ENCODE measurements around the gene KCNK16.

KCNK16 gene

DNA sequence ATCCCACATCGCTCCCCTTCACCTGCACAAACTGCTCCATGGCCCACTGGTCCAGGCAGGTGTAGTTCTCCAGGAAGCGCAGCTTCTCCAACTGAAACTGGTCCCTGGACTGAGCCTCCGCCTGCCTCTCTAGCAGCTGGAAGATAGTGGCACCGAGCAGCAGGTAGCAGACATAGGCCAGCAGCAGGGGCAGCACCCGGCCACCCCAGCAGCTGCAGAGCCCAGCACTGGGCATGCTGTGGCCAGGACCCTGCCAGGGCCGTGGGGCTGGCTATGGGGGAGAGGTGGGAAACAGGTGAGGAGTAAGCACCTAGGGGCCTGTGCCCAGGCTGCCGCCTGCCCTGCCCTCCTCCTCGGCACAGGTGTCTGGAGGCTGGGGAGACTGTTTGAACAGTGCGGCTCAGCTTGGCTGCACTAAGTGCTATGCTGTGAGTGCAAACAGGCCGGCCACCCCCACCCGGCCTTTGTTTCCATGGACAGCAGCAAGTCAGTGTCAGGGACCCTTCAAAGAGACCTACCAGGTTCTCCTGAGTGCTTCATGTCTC lies at the start of gene KCNK16:
TSS of gene KCNK16 (minus strand) at position 397 of the 545 bp plus-strand sequence. CDS start at position 235, 162 bp downstream.
- no peak for DNase-seq

GRCh38 chr6:39370390-39370789 lies 47.9 kb upstream of the KCNK16 start:
- DNase-seq: no peak

DNA sequence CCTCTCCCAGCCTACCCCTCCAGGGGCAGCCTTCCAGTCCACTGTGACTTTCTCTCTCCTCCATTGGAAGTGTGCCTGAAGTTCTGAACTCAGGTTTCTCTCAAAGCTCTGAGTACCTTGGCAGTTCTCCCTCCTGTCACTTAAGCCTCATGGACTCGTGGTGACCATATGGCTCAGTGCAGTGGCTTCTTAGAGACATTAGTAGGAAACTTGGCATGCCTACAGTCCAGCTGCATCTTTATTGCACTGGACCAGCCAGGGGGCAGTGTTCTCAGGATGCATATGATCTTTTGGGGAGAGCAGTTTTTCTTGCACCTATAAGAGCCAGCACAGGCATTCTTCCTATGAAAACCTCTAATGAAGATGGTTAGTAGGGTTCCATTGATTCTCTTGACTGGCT lies 47.5 kb upstream of the KCNK16 start:
- no peak for DNase-seq

DNA sequence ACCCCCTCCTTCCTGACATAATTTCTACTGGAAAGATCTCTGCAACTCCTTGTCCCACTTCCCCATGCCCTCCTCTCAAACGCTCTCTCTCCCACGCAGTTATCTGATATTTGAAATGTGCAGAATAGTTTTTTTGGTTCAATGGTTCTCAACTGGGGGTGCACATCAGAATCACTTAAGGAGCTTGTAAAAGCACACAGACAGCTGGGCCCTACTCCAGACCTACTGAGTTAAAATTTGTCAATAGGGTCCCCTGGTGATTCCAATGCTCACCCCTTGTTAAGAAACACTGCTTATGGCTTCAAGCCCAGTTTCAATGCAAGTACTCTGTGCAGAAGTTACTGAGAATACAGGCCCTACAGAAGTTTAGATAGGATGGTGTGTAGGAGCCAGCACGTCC lies 45.2 kb upstream of the KCNK16 start:
- no peak for DNase-seq

- no peak for DNase-seq
These were observed 44.6 kb upstream of the KCNK16 start for GRCh38 chr6:39366931-39367618.

GRCh38 chr6:39365281-39366074 lies 43.0 kb upstream of the KCNK16 start:
- DNase-seq: no peak

- no peak for DNase-seq
These were observed 40.8 kb upstream of the KCNK16 start for GRCh38 chr6:39363280-39363679.

GRCh38 chr6:39362487-39362865 lies 40.0 kb upstream of the KCNK16 start:
- no peak for DNase-seq

- peak; percentile 25 for DNase-seq
These were observed 39.4 kb upstream of the KCNK16 start for GRCh38 chr6:39361657-39362486.

DNA sequence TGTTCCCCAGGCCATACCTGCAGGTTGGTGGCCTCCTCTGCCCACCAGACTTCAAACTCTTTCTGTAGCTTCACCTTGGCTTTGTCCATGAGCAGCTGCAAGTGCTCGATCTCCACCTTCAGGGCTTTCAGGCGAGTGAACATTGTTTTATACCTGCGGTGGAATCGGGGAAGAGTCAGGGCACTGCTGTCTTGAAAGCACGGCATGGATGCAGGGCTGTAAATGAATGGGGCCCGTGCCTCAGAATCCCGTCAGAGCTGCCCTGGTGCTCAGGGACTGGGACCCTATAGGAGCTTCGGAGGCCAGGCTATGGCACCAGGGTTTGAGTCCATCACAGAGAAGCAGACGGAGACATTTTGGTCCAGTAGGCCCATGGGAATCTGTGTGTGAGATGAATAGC lies 37.9 kb upstream of the KCNK16 start:
- no peak for DNase-seq

DNA sequence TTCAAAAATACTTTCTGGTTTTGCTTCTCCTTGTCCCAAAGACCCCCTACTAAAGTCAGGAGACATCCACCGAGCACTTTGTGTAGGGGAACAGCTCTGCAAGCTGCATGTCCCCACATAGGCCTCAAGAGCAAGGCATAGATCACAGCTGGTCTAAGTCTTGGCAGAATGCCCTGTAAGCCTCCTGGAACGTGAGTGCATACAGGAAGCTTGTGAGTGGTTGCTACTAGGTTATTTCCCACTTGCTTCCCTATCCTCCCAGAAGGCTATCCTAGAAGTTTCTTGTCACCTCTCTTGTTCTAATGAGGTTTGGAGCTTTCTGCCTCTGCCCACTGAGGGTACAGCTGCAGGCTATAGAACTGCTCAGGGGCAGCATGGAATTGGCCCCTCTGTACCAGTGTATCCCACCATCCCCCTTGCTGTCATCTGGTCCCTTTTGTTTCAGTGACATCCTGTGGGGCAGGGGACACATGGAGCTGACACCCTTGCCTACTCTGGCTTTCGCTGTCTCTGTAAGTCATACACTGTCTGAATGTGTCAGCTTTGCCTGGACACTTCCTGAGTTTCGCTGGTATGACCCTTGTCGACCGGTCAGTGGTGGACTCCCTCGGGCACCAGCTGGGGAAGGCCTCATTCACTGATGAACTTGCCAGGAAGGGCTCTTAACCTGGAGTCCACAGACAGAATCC lies 35.6 kb upstream of the KCNK16 start:
- DNase-seq: no peak

GRCh38 chr6:39353698-39354315 lies 31.3 kb upstream of the KCNK16 start:
- no peak for DNase-seq

- no peak for DNase-seq
These were observed 28.4 kb upstream of the KCNK16 start for GRCh38 chr6:39350723-39351505.

DNA sequence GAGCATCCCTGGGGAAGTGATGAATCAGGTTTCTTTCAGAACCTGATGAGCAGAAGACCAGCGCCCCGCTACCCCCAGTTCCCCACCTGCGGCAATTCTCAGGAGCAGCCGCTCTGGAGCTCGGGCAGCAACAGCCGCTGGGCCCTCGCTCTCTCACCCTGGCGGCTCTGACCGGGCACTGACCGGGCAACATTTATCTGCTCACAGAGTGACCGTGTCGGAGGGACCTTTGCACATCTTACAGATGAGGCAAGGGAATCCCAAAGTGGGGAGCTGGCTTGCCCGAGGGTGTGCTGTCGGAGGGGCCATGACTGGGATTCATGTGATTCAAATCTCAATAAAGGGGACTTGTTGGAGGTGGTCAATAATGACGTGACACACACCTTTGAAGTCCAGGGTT lies 26.2 kb upstream of the KCNK16 start:
- DNase-seq: no peak

GRCh38 chr6:39347906-39348585 lies 25.5 kb upstream of the KCNK16 start:
- peak; percentile 38 for DNase-seq

GRCh38 chr6:39347206-39347605 lies 24.7 kb upstream of the KCNK16 start:
- no peak for DNase-seq

GRCh38 chr6:39344821-39345280 lies 22.3 kb upstream of the KCNK16 start:
- no peak for DNase-seq

- no peak for DNase-seq
These were observed 20.9 kb upstream of the KCNK16 start for GRCh38 chr6:39343396-39343870.

DNA sequence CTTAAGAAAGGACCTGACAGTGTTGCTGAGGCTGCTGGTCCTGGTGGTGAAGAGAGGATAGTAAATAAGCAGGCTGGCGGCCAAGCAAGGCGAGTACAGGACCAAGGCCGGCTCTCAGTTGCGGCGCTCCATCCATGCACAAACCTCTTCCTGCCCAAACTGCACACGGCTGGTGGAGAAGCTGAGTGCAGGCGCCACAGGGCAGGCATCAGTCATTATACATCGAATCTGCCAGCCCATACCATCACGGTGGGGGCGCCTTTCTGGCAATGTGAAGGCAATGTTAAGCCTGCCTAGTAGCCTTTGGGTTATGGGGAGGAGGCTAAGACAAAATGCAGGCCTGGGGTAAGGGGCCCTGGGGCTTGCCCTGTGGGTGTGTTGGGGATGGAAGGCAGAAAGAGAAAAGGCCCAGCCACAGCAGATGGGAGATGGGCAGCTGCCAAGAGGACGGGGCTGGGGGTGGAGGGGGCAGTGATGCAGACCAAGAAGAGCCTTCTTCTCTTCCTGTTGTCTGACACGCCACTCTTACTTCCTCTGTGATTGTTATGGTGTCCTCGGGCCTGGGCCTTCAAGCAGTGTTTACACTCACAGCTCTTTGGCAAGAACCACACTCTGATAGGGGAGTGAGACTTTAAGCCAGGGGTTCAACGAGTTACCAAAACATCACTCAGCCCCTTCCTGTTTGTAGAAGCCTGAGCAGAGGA lies 20.3 kb upstream of the KCNK16 start:
- no peak for DNase-seq

GRCh38 chr6:39341937-39342336 lies 19.4 kb upstream of the KCNK16 start:
- DNase-seq: no peak

Data from CD4-positive, alpha-beta T cell treated with Interleukin-21 for 1 hour (primary cell).